ENCODE measurements around the gene DMTF1. TPM values are rescaled to one million over a fixed set of nuclear protein-coding genes. Genes with fewer than 3 reads are reported as not detected.
A peak's percentile ranks its signal among the peaks of the same experiment; 100 is the strongest.

Gene DMTF1
- polyA plus RNA-seq, 1 of the 3 experiments (the other 2 are of a cell fraction) = 108 TPM

GRCh38 chr7:87225696-87226095 is 73.4 kb downstream of the DMTF1 start:
- POLR2A ChIA-PET = no interaction called here
- no peaks in the 10 kb centered on the region for H3K79me2 ChIP-seq (ENCODE audit: insufficient read depth)
- no peak overlapping the region for H3K4me2 ChIP-seq
- CTCF ChIA-PET = interaction anchor here (1.1 to 2.0 kb wide), 4 partner anchors 11 to 310 kb away, joined by 3 to 4 read pairs (median 4); no protein-coding TSS in a partner anchor
- no peak overlapping the region for H3K9ac ChIP-seq
- H3K9me2 ChIP-seq = no peaks in the 10 kb centered on the region
- H3K36me3 ChIP-seq (replicated peaks in 1 of 2; ENCODE audit: control insufficient read depth in 1 of 2, insufficient read depth in 2 of 2, low read length in 1 of 2) = no peaks in the 10 kb centered on the region
- DNase-seq = no peak
- 36% methylated on average over 1 of the region's 1 CpG for WGBS (ENCODE audit: low lambda C conversion rate)
- H3K4me1 ChIP-seq (ENCODE audit: control insufficient read depth in 1 of 2, insufficient read depth in 2 of 2, low read depth in 1 of 2, low read length in 1 of 2) = peaks cover 0 to 16% of the 10 kb centered on the region in 2 experiments; a peak in 2 of 4 replicates
- H4K20me1 ChIP-seq (ENCODE audit: insufficient read depth) = no peaks in the 10 kb centered on the region
- H3K27ac ChIP-seq (ENCODE audit: low read depth in 2 of 2, low read length in 1 of 2) = no peak overlapping the region
- no peaks in the 10 kb centered on the region for H3K27me3 ChIP-seq (ENCODE audit: insufficient read depth)
- TF ChIP-seq CTCF (IDR thresholded peaks at IDR 0.05) (peak; percentile 20; the same call in 1 of the 2 replicates), JUND (IDR thresholded peaks at IDR 0.05) (peak; percentile 42), RXRA (IDR thresholded peaks at IDR 0.05; ENCODE audit: borderline replicate concordance, low read depth) (no peak), FOSL2 (IDR thresholded peaks at IDR 0.05; ENCODE audit: borderline replicate concordance, low read depth) (peak; percentile 50; the same call in 1 of the 2 replicates)
- no peaks in the 10 kb centered on the region for H3K9me3 ChIP-seq
- H2AFZ ChIP-seq (ENCODE audit: low read depth) = no peak overlapping the region
- H3K4me3 ChIP-seq (ENCODE audit: low read depth in 2 of 2, low read length in 1 of 2) = no peak overlapping the region
- no peaks in the 10 kb centered on the region for H3F3A ChIP-seq (replicated peaks; ENCODE audit: insufficient read depth)

- WGBS (ENCODE audit: low lambda C conversion rate) = 56% methylated on average over 3 of the region's 3 CpGs
Observed at GRCh38 chr7:87226495-87226894, 74.2 kb downstream of the DMTF1 start.

More at GRCh38 chr7:87226495-87226894, 74.2 kb downstream of the DMTF1 start:
- ChIA-PET POLR2A (no interaction called here), CTCF (interaction anchor here (1.1 to 2.0 kb wide), 2 partner anchors 10 to 300 kb away, joined by 3 to 4 read pairs; no protein-coding TSS in a partner anchor)
- no peak for DNase-seq
- Histone ChIP-seq H3K36me3 (replicated peaks in 1 of 2; ENCODE audit: control insufficient read depth in 1 of 2, insufficient read depth in 2 of 2, low read length in 1 of 2) (no peaks in the 10 kb centered on the region), H3K79me2 (ENCODE audit: insufficient read depth) (no peaks in the 10 kb centered on the region), H3K27ac (ENCODE audit: low read depth in 2 of 2, low read length in 1 of 2) (no peak overlapping the region), H4K20me1 (ENCODE audit: insufficient read depth) (no peaks in the 10 kb centered on the region), H3K9me2 (no peaks in the 10 kb centered on the region), H3K4me2 (no peak overlapping the region), H3F3A (replicated peaks; ENCODE audit: insufficient read depth) (no peaks in the 10 kb centered on the region), H3K4me1 (ENCODE audit: control insufficient read depth in 1 of 2, insufficient read depth in 2 of 2, low read depth in 1 of 2, low read length in 1 of 2) (peaks cover 0 to 16% of the 10 kb centered on the region in 2 experiments; a peak in 2 of 4 replicates), H3K4me3 (ENCODE audit: low read depth in 2 of 2, low read length in 1 of 2) (no peak overlapping the region), H3K9me3 (no peaks in the 10 kb centered on the region), H2AFZ (ENCODE audit: low read depth) (no peak overlapping the region), H3K9ac (no peak overlapping the region), H3K27me3 (ENCODE audit: insufficient read depth) (no peaks in the 10 kb centered on the region; the same call in 1 of the 2 replicates)
- TF ChIP-seq USF1 (IDR thresholded peaks at IDR 0.05; ENCODE audit: borderline replicate concordance, low read depth) = no peak
- no peak for TF ChIP-seq RCOR1 (IDR thresholded peaks at IDR 0.05; ENCODE audit: low read length)
- no peak for TF ChIP-seq RXRA (IDR thresholded peaks at IDR 0.05; ENCODE audit: borderline replicate concordance, low read depth)
- no peak for TF ChIP-seq TAF1 (IDR thresholded peaks at IDR 0.05; ENCODE audit: borderline replicate concordance, low read depth, low read length)
- no peak for TF ChIP-seq POLR2AphosphoS5 (IDR thresholded peaks at IDR 0.05; ENCODE audit: low read depth, low read length)
- no peak for TF ChIP-seq TCF12 (IDR thresholded peaks at IDR 0.05)
- TF ChIP-seq EZH2phosphoT487 (IDR thresholded peaks at IDR 0.05; ENCODE audit: borderline replicate concordance, low read depth) = no peak
- no peak for TF ChIP-seq RAD21 (IDR thresholded peaks at IDR 0.05; ENCODE audit: low read length)
- TF ChIP-seq CTCF (IDR thresholded peaks at IDR 0.05) = no peak
- TF ChIP-seq MAX (IDR thresholded peaks at IDR 0.05; ENCODE audit: low read depth) = no peak
